ENCODE measurements around the gene TRAK2.

- TF ChIP-seq, protein P1, sequence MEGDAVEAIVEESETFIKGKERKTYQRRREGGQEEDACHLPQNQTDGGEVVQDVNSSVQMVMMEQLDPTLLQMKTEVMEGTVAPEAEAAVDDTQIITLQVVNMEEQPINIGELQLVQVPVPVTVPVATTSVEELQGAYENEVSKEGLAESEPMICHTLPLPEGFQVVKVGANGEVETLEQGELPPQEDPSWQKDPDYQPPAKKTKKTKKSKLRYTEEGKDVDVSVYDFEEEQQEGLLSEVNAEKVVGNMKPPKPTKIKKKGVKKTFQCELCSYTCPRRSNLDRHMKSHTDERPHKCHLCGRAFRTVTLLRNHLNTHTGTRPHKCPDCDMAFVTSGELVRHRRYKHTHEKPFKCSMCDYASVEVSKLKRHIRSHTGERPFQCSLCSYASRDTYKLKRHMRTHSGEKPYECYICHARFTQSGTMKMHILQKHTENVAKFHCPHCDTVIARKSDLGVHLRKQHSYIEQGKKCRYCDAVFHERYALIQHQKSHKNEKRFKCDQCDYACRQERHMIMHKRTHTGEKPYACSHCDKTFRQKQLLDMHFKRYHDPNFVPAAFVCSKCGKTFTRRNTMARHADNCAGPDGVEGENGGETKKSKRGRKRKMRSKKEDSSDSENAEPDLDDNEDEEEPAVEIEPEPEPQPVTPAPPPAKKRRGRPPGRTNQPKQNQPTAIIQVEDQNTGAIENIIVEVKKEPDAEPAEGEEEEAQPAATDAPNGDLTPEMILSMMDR (IDR thresholded peaks at IDR 0.05) = no peak
- TF ChIP-seq EZH2 (IDR thresholded peaks at IDR 0.05; ENCODE audit: borderline replicate concordance, insufficient read depth, low read depth, low read length, poor library complexity, severe bottlenecking) = no peak
These were observed 31.3 kb downstream of the TRAK2 start for GRCh38 chr2:201419986-201420385.

All from B cell (primary cell).